ENCODE measurements around the gene SEC14L5. TPM values are rescaled to one million over a fixed set of nuclear protein-coding genes. Genes with fewer than 3 reads are reported as not detected.

The SEC14L5 gene
- total and polyA plus RNA-seq, 10 donors: 0.06 to 0.94 (median 0.26) TPM; not detected in 1

DNA sequence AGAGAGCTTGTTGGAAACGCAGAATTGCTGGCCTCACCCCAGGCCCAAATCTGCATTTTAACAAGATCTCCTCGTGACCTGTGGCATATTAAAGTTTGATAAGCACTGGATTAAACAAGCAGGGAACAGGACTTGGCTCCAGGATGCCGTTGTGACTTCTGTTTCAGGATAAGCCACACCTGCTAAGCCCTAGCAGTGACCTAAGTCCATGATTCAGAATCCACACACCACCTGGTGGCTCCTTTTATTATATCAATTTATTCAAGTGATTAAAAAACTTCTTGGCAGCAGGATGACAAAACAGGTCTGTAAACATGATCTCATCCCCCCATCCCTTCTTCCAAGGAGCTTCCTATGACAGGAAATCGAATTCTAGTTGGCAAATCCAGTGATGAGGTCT lies 66.5 kb downstream of the SEC14L5 start:
- Histone ChIP-seq H3K27ac (no peak overlapping the region), H3K36me3 (peaks cover 0 to 52% (median 26%) of the 10 kb centered on the region in 6 donors), H3K4me1 (no peaks in the 10 kb centered on the region), H3K4me3 (no peak overlapping the region), H3K27me3 (replicated peaks in 1 of 7) (no peaks in the 10 kb centered on the region), H3K9me3 (no peaks in the 10 kb centered on the region)
- WGBS, 5 donors: 60 to 83% (median 71%) methylated on average over 4 of the region's 4 CpGs
- TF ChIP-seq POLR2AphosphoS5 (IDR thresholded peaks at IDR 0.05) (no peak), POLR2A (IDR thresholded peaks at IDR 0.05) (no peak)
- TF ChIP-seq, protein P1, sequence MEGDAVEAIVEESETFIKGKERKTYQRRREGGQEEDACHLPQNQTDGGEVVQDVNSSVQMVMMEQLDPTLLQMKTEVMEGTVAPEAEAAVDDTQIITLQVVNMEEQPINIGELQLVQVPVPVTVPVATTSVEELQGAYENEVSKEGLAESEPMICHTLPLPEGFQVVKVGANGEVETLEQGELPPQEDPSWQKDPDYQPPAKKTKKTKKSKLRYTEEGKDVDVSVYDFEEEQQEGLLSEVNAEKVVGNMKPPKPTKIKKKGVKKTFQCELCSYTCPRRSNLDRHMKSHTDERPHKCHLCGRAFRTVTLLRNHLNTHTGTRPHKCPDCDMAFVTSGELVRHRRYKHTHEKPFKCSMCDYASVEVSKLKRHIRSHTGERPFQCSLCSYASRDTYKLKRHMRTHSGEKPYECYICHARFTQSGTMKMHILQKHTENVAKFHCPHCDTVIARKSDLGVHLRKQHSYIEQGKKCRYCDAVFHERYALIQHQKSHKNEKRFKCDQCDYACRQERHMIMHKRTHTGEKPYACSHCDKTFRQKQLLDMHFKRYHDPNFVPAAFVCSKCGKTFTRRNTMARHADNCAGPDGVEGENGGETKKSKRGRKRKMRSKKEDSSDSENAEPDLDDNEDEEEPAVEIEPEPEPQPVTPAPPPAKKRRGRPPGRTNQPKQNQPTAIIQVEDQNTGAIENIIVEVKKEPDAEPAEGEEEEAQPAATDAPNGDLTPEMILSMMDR (IDR thresholded peaks at IDR 0.05 in 8 of 11, conservative IDR thresholded peaks at IDR 0.05 in 3 of 11): no peak
- no peak for DNase-seq
- intact Hi-C loops (cut with DNase I; ENCODE audit: low total_unique reads): no loop called here

GRCh38 chr16:5025171-5025632 lies 67.1 kb downstream of the SEC14L5 start:
- H3K4me3 ChIP-seq: no peak overlapping the region
- no peaks in the 10 kb centered on the region for H3K4me1 ChIP-seq
- no peak overlapping the region for H3K27ac ChIP-seq
- intact Hi-C loops (cut with DNase I; ENCODE audit: low total_unique reads): no loop called here
- no peak for DNase-seq
- peaks cover 0 to 57% (median 27%) of the 10 kb centered on the region in 6 donors for H3K36me3 ChIP-seq
- no peaks in the 10 kb centered on the region for H3K9me3 ChIP-seq
- no peak for TF ChIP-seq POLR2A (IDR thresholded peaks at IDR 0.05)
- TF ChIP-seq, protein P1 (IDR thresholded peaks at IDR 0.05 in 8 of 11, conservative IDR thresholded peaks at IDR 0.05 in 3 of 11): peak in 2 of 11 experiments; percentile 8 to 38
- peak in 1 of 3 donors; percentile 38 for TF ChIP-seq POLR2AphosphoS5 (IDR thresholded peaks at IDR 0.05)
- H3K27me3 ChIP-seq (replicated peaks in 1 of 7): no peaks in the 10 kb centered on the region
- 61 to 73% (median 67%) methylated on average over 10 to 17 of the region's 17 CpGs for WGBS, 5 donors

GRCh38 chr16:5026664-5027063 lies 68.5 kb downstream of the SEC14L5 start:
- TF ChIP-seq POLR2AphosphoS5 (IDR thresholded peaks at IDR 0.05) (no peak), POLR2A (IDR thresholded peaks at IDR 0.05) (no peak)
- TF ChIP-seq, protein P1 (IDR thresholded peaks at IDR 0.05 in 8 of 11, conservative IDR thresholded peaks at IDR 0.05 in 3 of 11): no peak
- DNase-seq: no peak
- intact Hi-C loops (cut with DNase I; ENCODE audit: low total_unique reads): no loop called here

DNA sequence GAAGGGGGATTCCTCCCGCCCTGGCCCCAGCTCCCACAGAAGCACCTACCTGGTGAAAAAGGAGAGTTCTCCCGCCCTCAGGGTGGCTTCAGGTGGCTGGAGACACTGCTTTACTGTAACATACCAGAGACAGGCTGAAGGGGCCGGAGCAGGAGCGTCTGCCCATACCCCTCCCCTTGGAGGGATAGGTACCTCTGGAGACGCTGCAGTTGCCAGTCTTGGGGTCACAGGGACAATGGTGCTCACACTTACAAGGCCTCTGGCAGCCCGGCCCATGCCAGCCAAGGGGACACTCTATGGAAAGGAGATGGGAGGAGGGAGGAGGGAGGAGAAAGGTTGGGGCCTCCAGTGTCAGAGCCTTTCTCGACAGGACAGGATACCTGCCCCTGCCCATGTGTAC lies 69.0 kb downstream of the SEC14L5 start:
- TF ChIP-seq POLR2A (IDR thresholded peaks at IDR 0.05): no peak
- Histone ChIP-seq H3K36me3 (peaks cover 0 to 68% (median 27%) of the 10 kb centered on the region in 6 donors), H3K4me3 (no peak overlapping the region), H3K27me3 (replicated peaks in 1 of 7) (no peaks in the 10 kb centered on the region), H3K9me3 (no peaks in the 10 kb centered on the region), H3K4me1 (peaks cover 0 to 7% (median 4%) of the 10 kb centered on the region in 6 donors), H3K27ac (no peak overlapping the region)
- DNase-seq: no peak
- 90 to 95% (median 93%) methylated on average over 4 to 7 of the region's 7 CpGs for WGBS, 5 donors
- intact Hi-C loops (cut with DNase I; ENCODE audit: low total_unique reads): no loop called here

More at GRCh38 chr16:5026664-5027063, 68.5 kb downstream of the SEC14L5 start:
- no peaks in the 10 kb centered on the region for H3K27me3 ChIP-seq (replicated peaks in 1 of 7)
- H3K4me1 ChIP-seq: peaks cover 0 to 3% (median under 1%) of the 10 kb centered on the region in 6 donors
- H3K36me3 ChIP-seq: peaks cover 0 to 68% (median 27%) of the 10 kb centered on the region in 6 donors
- no peak overlapping the region for H3K4me3 ChIP-seq
- no peaks in the 10 kb centered on the region for H3K9me3 ChIP-seq
- 88 to 98% (median 91%) methylated on average over 8 of the region's 8 CpGs for WGBS, 5 donors
- no peak overlapping the region for H3K27ac ChIP-seq

Data from spleen (tissue), 11 donors.